ENCODE data around the gene PMVK. TPM values are rescaled to one million over a fixed set of nuclear protein-coding genes. Genes with fewer than 3 reads are reported as not detected.
A peak's percentile ranks its signal among the peaks of the same experiment; 100 is the strongest.

PMVK gene
- total and polyA plus RNA-seq, 2 of the 4 experiments (the other 2 are of a cell fraction), result 9.0 to 28.1 TPM

DNA sequence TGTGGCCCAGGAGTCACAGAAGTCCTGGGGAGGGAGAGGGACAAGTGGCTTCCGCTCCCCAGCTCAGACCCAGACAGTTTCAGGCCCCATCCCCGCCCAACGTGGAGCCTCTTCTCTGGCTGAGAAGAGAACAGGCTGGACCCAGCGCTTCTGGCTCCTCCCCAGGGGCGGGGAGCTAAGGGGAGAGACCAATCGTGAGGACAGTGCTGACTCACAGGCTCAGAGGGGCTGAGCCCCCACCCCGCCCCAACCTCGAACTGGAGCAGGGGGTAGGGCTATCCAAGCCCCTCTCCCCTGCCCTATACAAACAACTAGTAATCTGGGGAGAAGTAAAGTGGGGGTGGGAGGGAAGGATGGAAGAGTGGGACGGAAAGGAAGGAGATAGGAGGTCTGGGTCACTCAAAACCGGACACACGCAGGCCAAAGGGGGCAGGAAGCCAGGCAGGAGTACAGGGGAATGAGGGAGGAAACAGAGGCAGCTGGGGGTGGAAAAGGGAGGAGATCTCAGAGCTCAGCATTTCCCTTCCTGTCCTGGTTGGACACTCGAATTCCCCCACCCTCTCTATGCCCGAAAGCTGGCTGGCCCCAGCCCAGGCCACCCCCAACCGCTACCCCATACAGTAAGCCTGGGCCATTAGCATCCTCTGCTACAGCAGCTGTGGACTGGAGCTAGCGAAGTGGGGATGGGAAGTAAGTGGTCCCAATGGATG is 34.3 kb upstream of the PMVK start, which contains the start of gene SHC1 (continued):
- no peak for TF ChIP-seq MAFK (IDR thresholded peaks at IDR 0.05; ENCODE audit: low read depth, low read length)
- TF ChIP-seq MAZ (IDR thresholded peaks at IDR 0.05; ENCODE audit: borderline replicate concordance, low read depth, low read length), result peak; percentile 98; the same call in 1 of the 2 replicates

DNA sequence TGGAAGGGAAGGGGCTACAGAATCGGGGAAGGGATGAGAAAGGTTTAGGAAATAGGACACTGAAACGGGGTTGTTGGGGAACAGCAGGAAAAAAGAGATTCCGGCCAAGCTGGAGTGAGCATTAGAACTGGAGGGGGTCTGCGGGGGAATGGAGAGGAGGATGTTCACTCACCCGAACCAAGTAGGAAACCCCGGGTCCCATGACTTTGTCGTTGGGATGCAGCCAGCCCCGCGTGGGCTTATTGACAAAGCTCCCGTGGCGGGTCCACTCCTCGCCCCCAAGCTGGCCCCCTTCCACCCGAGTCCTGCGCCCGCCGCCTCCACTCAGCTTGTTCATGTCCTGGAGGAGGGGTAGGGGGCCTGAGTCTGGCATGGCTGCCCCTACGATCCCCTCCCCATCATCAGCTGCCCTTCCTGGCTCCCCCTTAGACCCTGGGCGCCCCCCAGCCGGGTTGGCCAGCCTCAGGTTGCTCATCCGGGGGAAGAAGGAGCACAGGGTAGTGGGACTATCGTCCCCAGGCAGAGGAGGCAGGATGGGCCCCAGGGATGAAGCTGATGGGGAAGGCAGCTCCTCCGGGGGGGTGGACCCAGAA is 33.4 kb upstream of the PMVK start:
- peak overlapping the region; percentile 65 for H3K4me3 ChIP-seq (ENCODE audit: insufficient read depth, low read depth, low read length)
- peaks cover 33% of the 10 kb centered on the region for H3K36me3 ChIP-seq (ENCODE audit: control insufficient read depth, insufficient read depth, low read length)
- intact Hi-C loops (cut with micrococcal nuclease) (loop anchor here (10.0 kb wide), 1 partner anchor 205 kb away; the partner anchor contains the start of genes KRTCAP2 and TRIM46), dilution Hi-C loops (cut with HindIII; ENCODE audit: low sequenced_read_pairs, unreplicated experiment) (no loop called here), in situ Hi-C loops (cut with MboI; ENCODE audit: low sequenced_read_pairs) (no loop called here)
- H4K91ac ChIP-seq (ENCODE audit: insufficient read depth, low read depth, low read length), result peak overlapping the region; percentile 67
- peak overlapping the region; percentile 39; the same call in 1 of the 2 replicates for H2BK120ac ChIP-seq (ENCODE audit: low read depth, low read length)
- no TSS peak for BruUV-seq (replicated peaks)
- peak overlapping the region; percentile 92 for H3K4ac ChIP-seq (ENCODE audit: low read depth, low read length)
- H4K8ac ChIP-seq (ENCODE audit: low read depth in 2 of 2, low read length in 2 of 2), result peak overlapping the region in 1 of 2 experiments; percentile 64; a peak in 3 of 4 replicates
- H4K20me1 ChIP-seq (ENCODE audit: insufficient read depth, low read length), result peaks cover 42% of the 10 kb centered on the region
- WGBS, 2 experiments (ENCODE audit: extremely low coverage in 2 of 2, insufficient read length in 1 of 2), result 0% methylated on average over 1 of the region's 22 CpGs; no CpG with 5 or more reads in 1 of the 2 experiments
- peak overlapping the region; percentile 84 for H3K27ac ChIP-seq (ENCODE audit: insufficient read depth, low read length)
- DNase-seq (no peak), ATAC-seq (ENCODE audit: low read depth) (no peak)
- peak overlapping the region; percentile 83 for H3K56ac ChIP-seq (ENCODE audit: extremely low read depth, insufficient read depth, low read length)
- ChIA-PET POLR2A (ENCODE audit: unreplicated experiment) (interaction anchor here (0.9 to 2.0 kb wide), 2 partner anchors 9 to 14 kb away, joined by 3 to 17 read pairs; partner anchors contain the start of genes PBXIP1 and PYGO2), CTCF (interaction anchor here (1.3 to 2.2 kb wide), 4 partner anchors 13 to 115 kb away, joined by 4 to 9 read pairs (median 6); partner anchors contain the start of gene FLAD1)
- peaks cover 18% of the 10 kb centered on the region for H3K4me1 ChIP-seq (ENCODE audit: control insufficient read depth, insufficient read depth, low read length)
- peaks cover 14 to 61% of the 10 kb centered on the region in 2 experiments for H3K79me1 ChIP-seq (ENCODE audit: low read depth in 1 of 2, low read length in 2 of 2)
- peak overlapping the region; percentile 88 for H3K23ac ChIP-seq (ENCODE audit: low read depth, low read length)
- peak overlapping the region; percentile 99 for H2AK9ac ChIP-seq (replicated peaks; ENCODE audit: low read depth, low read length, poor library complexity)
- H3K14ac ChIP-seq (replicated peaks; ENCODE audit: low read depth, low read length), result peak overlapping the region; percentile 95
- peak overlapping the region; percentile 87 for H3K9ac ChIP-seq (ENCODE audit: low read depth, low read length)
- H2BK15ac ChIP-seq (ENCODE audit: low read depth, low read length), result peak overlapping the region; percentile 25; the same call in 1 of the 3 replicates
- no peaks in the 10 kb centered on the region for H3K9me3 ChIP-seq (ENCODE audit: control insufficient read depth, insufficient read depth, low read length)
- peak overlapping the region; percentile 89 for H2AK5ac ChIP-seq (ENCODE audit: low read depth, low read length)
- peaks cover 7% of the 10 kb centered on the region for H3K9me1 ChIP-seq (ENCODE audit: insufficient read depth, low read length)
- no peak overlapping the region for H2BK20ac ChIP-seq (ENCODE audit: low read depth, low read length)
- H3K18ac ChIP-seq (ENCODE audit: low read depth, low read length), result peak overlapping the region; percentile 20; the same call in 1 of the 2 replicates
- peak overlapping the region; percentile 97 for H3K4me2 ChIP-seq (ENCODE audit: low read depth, low read length)
- 0 out of 2 replicates have a peak overlapping the region, but pooled peaks have one; percentile 2 for H4K5ac ChIP-seq (ENCODE audit: low read depth, low read length)
- no peak for TF ChIP-seq NFE2L2 (IDR thresholded peaks at IDR 0.05; ENCODE audit: low read depth, low read length)
- 0 out of 2 replicates have a peak, but pooled peaks have one; percentile 20 for TF ChIP-seq MAZ (IDR thresholded peaks at IDR 0.05; ENCODE audit: borderline replicate concordance, low read depth, low read length)
- no peak for TF ChIP-seq SMC3 (IDR thresholded peaks at IDR 0.05; ENCODE audit: low read depth, low read length)
- TF ChIP-seq MXI1 (IDR thresholded peaks at IDR 0.05; ENCODE audit: borderline replicate concordance, low read depth, low read length), result 0 out of 2 replicates have a peak, but pooled peaks have one; percentile 13
- H3K27me3 ChIP-seq (ENCODE audit: control insufficient read depth, insufficient read depth, low read length), result no peaks in the 10 kb centered on the region
- peak overlapping the region; percentile 18 for H2AFZ ChIP-seq (replicated peaks; ENCODE audit: low read length, poor library complexity)
- peak overlapping the region; percentile 87 for H2BK5ac ChIP-seq (ENCODE audit: low read depth, low read length, poor library complexity, severe bottlenecking)

Data from IMR-90 (cell line).